Measurements from ENCODE around the gene ZFYVE9. TPM values are rescaled to one million over a fixed set of nuclear protein-coding genes. Genes with fewer than 3 reads are reported as not detected.

ZFYVE9 gene
- total and polyA plus RNA-seq, 2 donors (not counting 1 experiment from before 2014, with no cell fraction given): 13.5 to 44.6 TPM

- no peak for DNase-seq (ENCODE audit: low read depth in 2 of 2)
- H3K27ac ChIP-seq (ENCODE audit: insufficient read depth, low read length): no peak overlapping the region
- H3K9ac ChIP-seq (ENCODE audit: insufficient read depth, low read length): no peak overlapping the region
- TF ChIP-seq, protein P1, sequence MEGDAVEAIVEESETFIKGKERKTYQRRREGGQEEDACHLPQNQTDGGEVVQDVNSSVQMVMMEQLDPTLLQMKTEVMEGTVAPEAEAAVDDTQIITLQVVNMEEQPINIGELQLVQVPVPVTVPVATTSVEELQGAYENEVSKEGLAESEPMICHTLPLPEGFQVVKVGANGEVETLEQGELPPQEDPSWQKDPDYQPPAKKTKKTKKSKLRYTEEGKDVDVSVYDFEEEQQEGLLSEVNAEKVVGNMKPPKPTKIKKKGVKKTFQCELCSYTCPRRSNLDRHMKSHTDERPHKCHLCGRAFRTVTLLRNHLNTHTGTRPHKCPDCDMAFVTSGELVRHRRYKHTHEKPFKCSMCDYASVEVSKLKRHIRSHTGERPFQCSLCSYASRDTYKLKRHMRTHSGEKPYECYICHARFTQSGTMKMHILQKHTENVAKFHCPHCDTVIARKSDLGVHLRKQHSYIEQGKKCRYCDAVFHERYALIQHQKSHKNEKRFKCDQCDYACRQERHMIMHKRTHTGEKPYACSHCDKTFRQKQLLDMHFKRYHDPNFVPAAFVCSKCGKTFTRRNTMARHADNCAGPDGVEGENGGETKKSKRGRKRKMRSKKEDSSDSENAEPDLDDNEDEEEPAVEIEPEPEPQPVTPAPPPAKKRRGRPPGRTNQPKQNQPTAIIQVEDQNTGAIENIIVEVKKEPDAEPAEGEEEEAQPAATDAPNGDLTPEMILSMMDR (conservative IDR thresholded peaks at IDR 0.05 in 1 of 2, IDR thresholded peaks at IDR 0.05 in 1 of 2; ENCODE audit: low read depth in 1 of 2, low read length in 2 of 2): no peak
- TF ChIP-seq EZH2 (IDR thresholded peaks at IDR 0.05; ENCODE audit: low read length, missing control alignments): no peak
- no peak overlapping the region for H2AFZ ChIP-seq (ENCODE audit: low read length)
- no peak overlapping the region for H3K4me2 ChIP-seq (ENCODE audit: extremely low read depth, insufficient read depth, low read length)
- no peaks in the 10 kb centered on the region for H3K27me3 ChIP-seq (ENCODE audit: control insufficient read depth, insufficient read depth, low read length)
- no peaks in the 10 kb centered on the region for H4K20me1 ChIP-seq (ENCODE audit: control insufficient read depth, extremely low read depth, insufficient read depth, low read length)
- H3K36me3 ChIP-seq (ENCODE audit: control insufficient read depth, insufficient read depth, low read length): no peaks in the 10 kb centered on the region
- no peaks in the 10 kb centered on the region for H3K9me3 ChIP-seq (ENCODE audit: control insufficient read depth, insufficient read depth, low read depth, low read length)
- H3K79me2 ChIP-seq (ENCODE audit: control insufficient read depth, insufficient read depth, low read length): no peaks in the 10 kb centered on the region
- H3K4me3 ChIP-seq (replicated peaks in 1 of 4; ENCODE audit: control extremely low read depth in 1 of 4, insufficient read depth in 1 of 4, low read depth in 3 of 4, low read length in 4 of 4): no peak overlapping the region
- no peaks in the 10 kb centered on the region for H3K4me1 ChIP-seq (ENCODE audit: control insufficient read depth, extremely low read depth, insufficient read depth, low read length)
Observed at GRCh38 chr1:52098139-52098871, 43.6 kb upstream of the ZFYVE9 start.

DNA sequence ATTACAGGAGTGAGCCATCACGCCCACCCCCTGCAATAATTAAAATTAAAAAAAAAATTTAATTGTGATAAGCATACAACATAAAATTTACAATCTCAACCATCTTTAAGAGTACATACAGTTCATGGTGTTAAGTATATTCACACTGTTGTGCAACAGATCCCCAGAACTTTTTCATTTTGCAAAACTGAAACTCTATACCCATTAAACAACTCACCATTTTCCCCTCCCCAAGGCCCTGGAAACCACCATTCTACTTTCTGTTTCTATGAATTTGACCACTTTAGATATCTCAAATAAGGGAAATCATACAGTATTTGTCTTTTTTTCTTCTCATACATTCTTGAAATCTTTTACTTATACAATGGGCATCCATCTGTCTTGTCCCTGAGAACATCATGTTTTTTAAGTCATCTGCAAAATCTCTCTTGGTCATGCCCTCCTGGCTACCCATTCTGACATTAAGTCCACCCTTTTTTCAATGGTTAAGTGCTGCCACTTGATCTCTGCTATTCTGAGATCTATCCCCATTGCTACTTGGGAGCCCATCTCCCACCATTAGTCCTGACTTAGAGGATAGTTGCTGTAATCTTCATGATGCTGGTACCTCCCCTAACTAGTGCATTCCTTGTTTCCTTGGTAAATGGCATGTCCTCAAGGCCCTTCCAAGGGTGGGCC is 39.4 kb upstream of the ZFYVE9 start:
- Histone ChIP-seq H3K9ac (ENCODE audit: insufficient read depth, low read length) (no peak overlapping the region), H3K4me2 (ENCODE audit: extremely low read depth, insufficient read depth, low read length) (no peak overlapping the region), H3K79me2 (ENCODE audit: control insufficient read depth, insufficient read depth, low read length) (no peaks in the 10 kb centered on the region), H4K20me1 (ENCODE audit: control insufficient read depth, extremely low read depth, insufficient read depth, low read length) (no peaks in the 10 kb centered on the region), H3K4me1 (ENCODE audit: control insufficient read depth, extremely low read depth, insufficient read depth, low read length) (no peaks in the 10 kb centered on the region), H3K27ac (ENCODE audit: insufficient read depth, low read length) (no peak overlapping the region), H3K4me3 (replicated peaks in 1 of 4; ENCODE audit: control extremely low read depth in 1 of 4, insufficient read depth in 1 of 4, low read depth in 3 of 4, low read length in 4 of 4) (no peak overlapping the region), H2AFZ (ENCODE audit: low read length) (no peak overlapping the region), H3K36me3 (ENCODE audit: control insufficient read depth, insufficient read depth, low read length) (no peaks in the 10 kb centered on the region), H3K27me3 (ENCODE audit: control insufficient read depth, insufficient read depth, low read length) (no peaks in the 10 kb centered on the region), H3K9me3 (ENCODE audit: control insufficient read depth, insufficient read depth, low read depth, low read length) (no peaks in the 10 kb centered on the region)
- peak in 1 of 2 donors; percentile 9 for DNase-seq (ENCODE audit: low read depth in 2 of 2)
- TF ChIP-seq EZH2 (IDR thresholded peaks at IDR 0.05; ENCODE audit: low read length, missing control alignments): no peak
- TF ChIP-seq, protein P1 (conservative IDR thresholded peaks at IDR 0.05 in 1 of 2, IDR thresholded peaks at IDR 0.05 in 1 of 2; ENCODE audit: low read depth in 1 of 2, low read length in 2 of 2): no peak

GRCh38 chr1:52111492-52111891 is 30.4 kb upstream of the ZFYVE9 start:
- H3K79me2 ChIP-seq (ENCODE audit: control insufficient read depth, insufficient read depth, low read length): no peaks in the 10 kb centered on the region
- H3K9me3 ChIP-seq (ENCODE audit: control insufficient read depth, insufficient read depth, low read depth, low read length): no peaks in the 10 kb centered on the region
- H4K20me1 ChIP-seq (ENCODE audit: control insufficient read depth, extremely low read depth, insufficient read depth, low read length): no peaks in the 10 kb centered on the region
- no peak overlapping the region for H2AFZ ChIP-seq (ENCODE audit: low read length)
- no peak overlapping the region for H3K4me3 ChIP-seq (replicated peaks in 1 of 4; ENCODE audit: control extremely low read depth in 1 of 4, insufficient read depth in 1 of 4, low read depth in 3 of 4, low read length in 4 of 4)
- H3K9ac ChIP-seq (ENCODE audit: insufficient read depth, low read length): no peak overlapping the region
- TF ChIP-seq, protein P1 (conservative IDR thresholded peaks at IDR 0.05 in 1 of 2, IDR thresholded peaks at IDR 0.05 in 1 of 2; ENCODE audit: low read depth in 1 of 2, low read length in 2 of 2): no peak
- no peak for TF ChIP-seq EZH2 (IDR thresholded peaks at IDR 0.05; ENCODE audit: low read length, missing control alignments)
- H3K36me3 ChIP-seq (ENCODE audit: control insufficient read depth, insufficient read depth, low read length): no peaks in the 10 kb centered on the region
- H3K27me3 ChIP-seq (ENCODE audit: control insufficient read depth, insufficient read depth, low read length): no peaks in the 10 kb centered on the region
- H3K4me1 ChIP-seq (ENCODE audit: control insufficient read depth, extremely low read depth, insufficient read depth, low read length): no peaks in the 10 kb centered on the region
- H3K4me2 ChIP-seq (ENCODE audit: extremely low read depth, insufficient read depth, low read length): no peak overlapping the region
- no peak overlapping the region for H3K27ac ChIP-seq (ENCODE audit: insufficient read depth, low read length)
- no peak for DNase-seq (ENCODE audit: low read depth in 2 of 2)
